ENCODE data around the gene HOGA1.
"Not testable (repeated sequence)": the region's sequence is repeated elsewhere in the genome, so short reads cannot be mapped to it uniquely, and the experiment has no call there.

The HOGA1 gene

DNA sequence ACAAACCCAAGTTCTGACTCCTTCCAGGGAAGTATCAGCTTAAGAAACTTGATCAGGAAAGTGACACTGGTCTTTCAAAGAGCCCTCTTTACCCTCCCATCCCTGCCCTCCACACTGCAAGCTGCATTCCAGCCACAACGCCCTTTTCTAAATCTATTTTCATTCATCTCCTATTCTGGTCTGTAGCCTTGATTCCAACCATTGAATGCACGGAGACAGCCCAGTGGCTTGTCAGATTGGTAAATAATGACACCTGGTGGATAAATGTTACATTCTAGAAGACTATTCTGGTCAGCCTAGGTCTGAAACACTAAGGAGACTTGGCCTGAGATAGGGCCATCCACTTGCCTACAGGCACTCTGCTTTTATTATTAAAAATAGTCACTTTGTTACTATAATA is 28.2 kb downstream of the HOGA1 start:
- peak; percentile 36 for DNase-seq

GRCh38 chr10:97618285-97618684 is 34.1 kb downstream of the HOGA1 start:
- DNase-seq = no peak

DNA sequence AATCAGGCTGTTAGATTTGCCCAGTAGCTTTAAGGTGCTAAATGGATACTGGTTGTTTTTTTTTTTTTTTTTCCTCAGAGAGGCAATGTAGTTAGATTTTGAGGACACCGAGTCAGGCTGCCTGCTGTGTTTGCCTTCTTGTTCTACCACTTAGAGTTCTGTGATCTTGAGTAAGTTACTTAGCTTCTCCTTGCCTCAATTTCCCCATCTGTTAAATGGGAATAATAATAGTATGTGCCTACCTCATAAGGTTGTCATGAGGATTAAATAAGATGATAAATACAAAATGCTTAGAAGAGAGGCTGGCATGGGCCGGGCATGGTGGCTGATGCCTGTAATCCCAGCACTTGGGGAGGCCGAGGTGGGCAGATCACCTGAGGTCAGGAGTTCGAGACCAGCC is 34.5 kb downstream of the HOGA1 start:
- DNase-seq = no peak

GRCh38 chr10:97623277-97623676 is 39.1 kb downstream of the HOGA1 start:
- DNase-seq = no peak

DNA sequence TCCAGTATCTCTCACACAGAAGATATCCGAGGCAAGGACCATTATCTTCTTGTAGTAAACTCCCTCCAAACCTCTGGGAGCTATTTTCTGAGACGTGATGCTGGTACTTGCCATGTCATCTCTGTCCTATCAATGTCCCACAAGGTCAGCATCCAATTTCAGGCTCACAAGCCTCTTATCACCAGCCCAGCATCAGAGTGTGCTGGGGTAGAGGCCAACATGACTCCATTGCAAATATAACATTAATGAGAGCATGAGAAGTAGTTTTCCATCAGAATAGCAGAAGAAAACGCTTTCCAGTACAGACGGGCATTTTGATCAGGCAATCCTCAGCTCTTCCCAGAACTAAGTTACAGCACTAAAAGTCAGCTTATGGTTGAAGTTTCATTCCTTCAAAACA is 43.5 kb downstream of the HOGA1 start:
- no peak for DNase-seq

GRCh38 chr10:97628228-97628627 is 44.0 kb downstream of the HOGA1 start:
- no peak for DNase-seq

GRCh38 chr10:97629289-97629688 is 45.1 kb downstream of the HOGA1 start:
- DNase-seq = no peak

GRCh38 chr10:97631098-97631497 is 46.9 kb downstream of the HOGA1 start:
- no peak for DNase-seq

DNA sequence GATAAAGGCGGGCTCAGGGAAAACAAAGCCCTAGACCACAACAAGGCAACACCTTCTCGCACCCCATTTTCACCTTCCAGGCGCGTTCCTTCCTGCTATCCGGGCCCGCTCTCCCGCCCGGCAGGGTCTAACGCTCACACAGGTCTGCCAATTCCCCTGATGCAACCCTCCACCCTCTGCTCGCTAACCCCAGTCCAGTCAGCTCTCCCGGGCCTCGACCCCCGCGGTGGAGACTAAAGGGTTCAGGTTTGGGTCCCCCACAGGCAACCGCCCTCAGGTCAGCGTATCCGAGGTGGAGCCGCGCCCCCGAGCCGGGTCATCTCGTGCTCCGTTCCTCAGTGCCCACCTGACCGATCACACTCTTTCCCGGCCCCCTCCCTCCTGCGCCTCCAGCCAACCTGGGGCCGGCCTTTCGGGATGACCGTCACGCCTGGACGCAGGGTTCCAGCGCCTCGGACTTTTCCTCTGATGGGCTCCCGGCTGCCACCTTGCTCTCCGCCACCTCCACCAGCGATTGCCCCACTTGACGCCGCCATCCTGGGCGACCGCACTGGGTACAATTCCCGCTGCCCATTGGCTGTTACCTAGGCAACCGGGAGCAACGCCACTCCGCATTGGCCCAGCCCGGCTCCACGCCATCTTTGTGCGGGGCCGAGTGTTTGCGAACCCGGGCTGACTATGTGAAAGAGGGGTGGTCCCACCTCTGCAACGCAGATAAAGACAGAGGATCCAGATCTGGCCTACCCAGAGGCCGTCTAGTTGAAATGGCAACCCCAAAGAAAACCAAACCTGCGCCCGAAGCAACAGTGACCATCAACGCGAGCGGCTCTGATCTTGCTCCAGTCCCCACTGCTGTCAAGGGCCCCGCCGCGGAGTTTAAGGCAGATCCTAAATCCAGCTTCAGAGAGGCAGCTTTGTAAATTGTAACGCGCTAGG is 49.0 kb downstream of the HOGA1 start, which contains the start of gene MORN4:
Gene MORN4 (minus strand): TSS at position 552 of the 936 bp plus-strand sequence. CDS start 13,847 bp downstream, outside the sequence.
- peak; percentile 92 for DNase-seq

- DNase-seq = peak; percentile 44
These were observed 49.7 kb downstream of the HOGA1 start for GRCh38 chr10:97633921-97634320.

DNA sequence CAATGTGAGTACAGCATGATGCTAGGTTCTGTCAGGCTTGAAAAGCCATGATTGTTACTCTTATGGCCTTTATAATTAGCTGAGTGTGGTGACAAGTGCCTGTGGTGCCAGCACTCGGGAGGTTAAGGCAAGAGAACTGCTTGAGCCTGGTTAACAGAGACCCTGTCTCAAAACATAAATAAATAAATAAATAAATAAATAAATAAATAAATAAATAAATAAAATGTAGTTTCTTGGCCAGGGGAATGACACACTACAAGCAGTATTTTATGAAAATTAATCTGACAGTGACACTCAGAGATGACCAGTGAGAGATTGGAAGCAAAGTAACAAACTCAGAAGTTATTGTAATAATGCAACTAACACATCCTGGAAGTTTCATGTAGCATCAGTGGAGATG is 51.4 kb downstream of the HOGA1 start:
- DNase-seq = no peak

GRCh38 chr10:97639090-97639489 is 54.9 kb downstream of the HOGA1 start:
- not testable (repeated sequence) for DNase-seq

DNA sequence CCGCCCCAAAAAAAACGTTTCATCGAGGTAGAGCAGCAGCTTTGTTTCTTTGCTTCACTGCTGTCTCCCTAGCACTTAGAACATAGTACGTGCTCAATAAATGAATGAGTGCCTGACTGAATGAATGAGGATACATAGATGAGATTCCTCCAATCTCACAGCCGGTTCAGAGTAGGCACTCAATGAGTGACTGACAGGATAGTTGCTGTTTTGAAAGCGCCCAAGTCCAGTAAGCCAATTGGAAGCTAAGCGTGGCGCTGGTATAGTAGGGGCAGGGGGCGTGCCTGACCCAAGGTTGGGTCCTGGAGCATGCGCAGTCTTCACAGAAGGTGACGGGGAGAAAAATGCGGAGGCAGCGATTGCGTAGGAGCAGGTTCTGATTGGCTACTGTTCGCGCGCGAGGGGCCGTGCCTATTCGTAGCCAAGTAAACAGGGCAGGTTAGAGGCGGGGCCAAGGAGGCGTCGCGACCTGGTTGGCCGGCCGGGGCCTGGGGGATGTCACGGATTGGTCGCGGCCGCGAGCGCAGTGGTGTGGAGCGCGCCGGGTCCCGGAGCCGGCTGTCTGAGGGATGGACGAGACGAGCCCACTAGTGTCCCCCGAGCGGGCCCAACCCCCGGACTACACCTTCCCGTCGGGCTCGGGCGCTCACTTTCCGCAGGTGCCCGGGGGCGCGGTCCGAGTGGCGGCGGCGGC is 56.1 kb downstream of the HOGA1 start, which contains the start of gene PI4K2A:
Gene PI4K2A (plus strand): TSS at position 498 of the 694 bp plus-strand sequence. CDS start 72 bp downstream, at position 570.
- peak; percentile 97 for DNase-seq

GRCh38 chr10:97640868-97641811 is 57.0 kb downstream of the HOGA1 start:
- DNase-seq = peak; percentile 41

DNA sequence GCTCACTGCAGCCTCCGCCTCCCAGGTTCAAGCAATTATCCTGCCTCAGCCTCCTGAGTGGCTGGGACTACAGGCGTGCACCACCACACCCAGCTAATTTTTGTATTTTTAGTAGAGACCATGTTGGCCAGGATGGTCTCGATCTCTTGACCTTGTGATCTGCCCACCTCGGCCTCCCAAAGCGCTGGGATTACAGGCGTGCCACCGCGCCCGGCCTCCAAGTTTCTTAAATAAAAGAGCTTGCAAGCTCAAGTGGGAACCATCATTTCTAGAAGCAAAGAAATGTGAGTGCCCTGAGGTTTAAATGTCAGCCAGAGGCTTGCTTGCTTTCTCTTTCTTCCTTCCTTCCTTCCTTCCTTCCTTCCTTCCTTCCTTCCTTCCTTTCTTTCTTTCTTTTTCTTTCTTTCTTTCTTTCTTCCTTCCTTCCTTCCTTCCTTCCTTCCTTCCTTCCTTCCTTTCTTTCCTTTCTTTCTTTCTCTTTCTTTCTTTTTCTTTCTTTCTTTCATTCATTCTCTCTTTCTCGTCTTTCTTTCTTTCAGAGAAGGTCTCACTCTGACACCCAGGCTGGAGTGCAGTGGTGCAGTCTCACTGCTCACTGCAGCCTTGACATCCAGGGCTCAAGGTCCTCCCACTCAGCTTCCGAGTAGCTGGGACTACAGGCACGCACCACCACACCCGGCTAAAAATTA is 58.4 kb downstream of the HOGA1 start:
- DNase-seq = not testable (repeated sequence)

DNA sequence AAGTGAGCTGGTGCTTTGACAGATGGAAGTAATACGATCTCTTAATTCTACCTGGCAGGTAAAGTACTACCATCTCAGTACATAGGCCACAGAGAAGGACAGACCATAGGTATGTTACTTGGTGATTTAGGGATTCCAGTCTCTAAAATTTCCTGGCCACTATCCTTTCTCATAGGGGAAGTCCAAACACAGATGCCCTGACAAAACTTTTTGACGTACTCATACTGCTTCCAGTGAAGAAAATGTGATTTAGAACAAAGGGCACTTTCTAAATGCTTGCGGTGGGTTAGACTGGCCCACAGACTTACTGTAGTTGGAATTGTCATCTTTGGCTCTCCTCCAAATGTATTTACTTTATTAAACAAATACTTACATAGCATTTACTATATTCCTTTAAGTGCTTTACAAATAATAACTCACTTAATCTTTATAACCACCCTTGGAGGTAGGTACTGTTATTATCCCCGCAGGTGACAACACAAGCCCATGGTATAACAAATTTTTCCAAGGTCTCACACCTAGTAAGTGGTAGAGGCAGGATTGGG is 59.3 kb downstream of the HOGA1 start:
- DNase-seq = peak; percentile 71

DNA sequence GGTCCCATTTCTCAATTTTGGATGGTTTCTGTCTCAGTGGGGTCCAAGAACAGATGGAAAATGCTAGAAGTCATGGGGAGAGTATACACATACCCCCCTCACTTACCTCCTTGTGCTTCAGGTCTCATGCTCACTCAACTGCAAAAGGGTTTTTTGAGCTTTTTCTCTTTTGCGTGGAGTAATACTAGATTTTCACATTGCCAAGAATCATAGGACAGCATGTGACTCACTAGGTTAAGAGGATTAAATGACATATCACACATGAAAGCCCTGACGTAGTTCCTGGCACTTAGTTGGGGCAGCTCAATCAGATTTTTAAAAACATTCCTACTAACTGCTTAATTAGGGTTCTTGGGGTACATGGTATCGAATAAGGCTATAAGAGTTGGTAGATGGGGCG is 60.7 kb downstream of the HOGA1 start:
- DNase-seq = no peak

- no peak for DNase-seq
These were observed 63.4 kb downstream of the HOGA1 start for GRCh38 chr10:97647556-97647955.

DNA sequence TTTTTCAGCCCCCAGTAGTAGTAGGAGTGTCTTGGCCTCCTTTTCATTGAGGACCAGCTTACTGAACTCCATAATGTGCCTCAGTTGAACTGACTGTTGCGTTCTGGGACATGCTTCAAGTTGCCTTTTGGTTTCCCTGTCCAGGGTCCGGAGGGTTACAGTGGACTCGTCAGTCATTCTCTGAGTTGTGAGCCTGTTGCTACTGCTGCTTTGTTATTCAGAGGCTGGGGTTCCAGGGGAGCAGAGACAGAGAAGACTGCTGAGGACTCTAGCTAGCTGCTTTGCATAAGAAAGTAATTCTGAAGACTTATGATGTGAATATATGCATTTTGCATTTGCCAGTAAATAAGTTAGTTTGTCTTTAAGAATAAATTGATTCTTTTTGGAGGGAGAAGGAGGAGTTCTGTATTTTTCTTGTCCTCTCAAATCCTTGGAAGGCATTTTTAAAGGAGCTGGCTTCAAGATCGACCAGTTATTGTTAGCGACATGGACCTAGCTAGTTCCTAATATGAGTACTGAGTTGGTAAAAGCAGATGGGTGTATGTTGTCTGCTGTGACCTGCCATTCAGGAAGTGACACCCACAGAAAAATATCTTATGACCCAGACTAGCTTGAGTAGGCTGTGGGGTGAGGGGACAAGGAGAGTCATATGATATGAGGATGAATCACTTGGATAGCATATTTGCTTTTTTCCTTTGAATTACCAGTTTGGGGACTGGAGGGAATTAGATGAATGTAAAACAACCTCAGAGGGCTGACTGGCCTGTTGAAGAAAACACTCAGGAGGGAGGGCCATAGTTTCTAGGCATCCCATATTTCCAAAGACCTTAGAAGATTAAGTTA is 64.6 kb downstream of the HOGA1 start:
- peak; percentile 11 for DNase-seq

DNA sequence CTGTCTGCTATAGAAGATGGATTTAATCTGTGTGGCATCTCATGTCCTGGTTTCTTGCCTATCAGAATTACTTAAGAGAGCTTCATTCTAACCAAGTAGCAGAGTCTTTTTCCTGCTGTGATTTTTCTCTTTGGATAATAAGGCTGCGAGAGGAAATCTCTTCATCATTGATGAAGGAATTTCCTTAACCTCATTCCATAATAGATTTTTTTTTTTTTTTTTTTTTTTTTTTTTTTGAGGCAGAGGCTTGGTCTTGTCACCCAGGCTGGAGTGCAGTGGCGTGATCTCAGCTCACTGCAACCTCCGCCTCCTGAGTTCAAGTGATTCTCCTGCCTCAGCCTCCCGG is 65.2 kb downstream of the HOGA1 start:
- not testable (repeated sequence) for DNase-seq

DNA sequence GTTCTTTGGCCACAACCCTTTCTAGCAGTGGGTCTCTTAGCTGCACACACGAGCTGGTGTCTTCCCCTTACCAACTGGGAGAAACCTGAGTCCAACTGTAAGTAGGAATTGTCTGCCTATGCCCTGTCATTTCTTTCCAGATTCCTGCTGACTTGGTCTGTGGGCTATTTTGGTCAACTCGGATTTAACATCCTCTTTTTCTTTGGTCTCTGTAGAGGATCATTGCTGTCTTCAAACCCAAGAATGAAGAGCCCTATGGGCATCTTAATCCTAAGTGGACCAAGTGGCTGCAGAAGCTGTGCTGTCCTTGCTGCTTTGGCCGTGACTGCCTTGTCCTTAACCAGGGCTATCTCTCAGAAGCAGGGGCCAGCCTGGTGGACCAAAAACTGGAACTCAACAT is 66.5 kb downstream of the HOGA1 start:
- DNase-seq = no peak

All from NCI-H69 (cell line).